ENCODE measurements around the gene NLRC3. TPM values are rescaled to one million over a fixed set of nuclear protein-coding genes. Genes with fewer than 3 reads are reported as not detected.
"Not testable (repeated sequence)": the region's sequence is repeated elsewhere in the genome, so short reads cannot be mapped to it uniquely, and the experiment has no call there.

The NLRC3 gene, protein sequence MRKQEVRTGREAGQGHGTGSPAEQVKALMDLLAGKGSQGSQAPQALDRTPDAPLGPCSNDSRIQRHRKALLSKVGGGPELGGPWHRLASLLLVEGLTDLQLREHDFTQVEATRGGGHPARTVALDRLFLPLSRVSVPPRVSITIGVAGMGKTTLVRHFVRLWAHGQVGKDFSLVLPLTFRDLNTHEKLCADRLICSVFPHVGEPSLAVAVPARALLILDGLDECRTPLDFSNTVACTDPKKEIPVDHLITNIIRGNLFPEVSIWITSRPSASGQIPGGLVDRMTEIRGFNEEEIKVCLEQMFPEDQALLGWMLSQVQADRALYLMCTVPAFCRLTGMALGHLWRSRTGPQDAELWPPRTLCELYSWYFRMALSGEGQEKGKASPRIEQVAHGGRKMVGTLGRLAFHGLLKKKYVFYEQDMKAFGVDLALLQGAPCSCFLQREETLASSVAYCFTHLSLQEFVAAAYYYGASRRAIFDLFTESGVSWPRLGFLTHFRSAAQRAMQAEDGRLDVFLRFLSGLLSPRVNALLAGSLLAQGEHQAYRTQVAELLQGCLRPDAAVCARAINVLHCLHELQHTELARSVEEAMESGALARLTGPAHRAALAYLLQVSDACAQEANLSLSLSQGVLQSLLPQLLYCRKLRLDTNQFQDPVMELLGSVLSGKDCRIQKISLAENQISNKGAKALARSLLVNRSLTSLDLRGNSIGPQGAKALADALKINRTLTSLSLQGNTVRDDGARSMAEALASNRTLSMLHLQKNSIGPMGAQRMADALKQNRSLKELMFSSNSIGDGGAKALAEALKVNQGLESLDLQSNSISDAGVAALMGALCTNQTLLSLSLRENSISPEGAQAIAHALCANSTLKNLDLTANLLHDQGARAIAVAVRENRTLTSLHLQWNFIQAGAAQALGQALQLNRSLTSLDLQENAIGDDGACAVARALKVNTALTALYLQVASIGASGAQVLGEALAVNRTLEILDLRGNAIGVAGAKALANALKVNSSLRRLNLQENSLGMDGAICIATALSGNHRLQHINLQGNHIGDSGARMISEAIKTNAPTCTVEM
- total RNA-seq: 10 to 100 TPM; 71.7 to 76.7 TPM
- 295 to 543 reads per million in 2 donors for total RNA-seq

DNA sequence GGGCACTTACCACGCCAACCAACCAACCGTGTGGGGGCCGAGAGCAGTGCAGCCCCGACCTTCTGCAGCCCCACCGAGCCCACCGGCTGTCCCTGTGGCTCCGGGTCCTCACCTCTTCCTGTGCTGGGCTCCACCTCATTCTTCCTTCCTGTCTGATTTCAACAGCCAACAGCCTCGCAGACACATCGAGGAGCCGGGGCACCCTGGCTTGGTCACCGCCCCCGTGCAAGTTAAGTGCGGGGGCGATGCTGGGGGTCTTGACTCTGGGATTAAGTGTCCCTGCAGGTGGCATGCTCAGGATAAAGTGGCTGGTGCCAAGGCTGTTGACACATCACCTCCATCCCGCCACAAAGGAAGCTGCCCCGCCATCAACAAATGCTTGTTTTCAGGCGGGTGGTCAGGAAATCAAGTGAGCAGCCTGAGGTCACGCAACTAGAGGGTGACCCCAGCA is at the start of gene NLRC3:
Gene NLRC3 (minus strand): TSS at position 102 of the 451 bp plus-strand sequence. CDS start 12,367 bp downstream, outside the sequence.
- Mint-ChIP-seq H3K4me1 (peaks cover 49% of the 10 kb centered on the region), H3K4me3 (peak within 1 kb of the TSS; percentile 99), H3K27ac (peak within 1 kb of the TSS; percentile 98), H3K27me3 (no peaks in the 10 kb centered on the region), H3K36me3 (ENCODE audit: low read depth) (peaks cover 4% of the 10 kb centered on the region)
- peak; percentile 53 for ATAC-seq
- no peaks in the 10 kb centered on the region for H3K9me3 ChIP-seq (ENCODE audit: control insufficient read depth, low read length, poor library complexity, severe bottlenecking)
- DNase-seq: no peak

DNA sequence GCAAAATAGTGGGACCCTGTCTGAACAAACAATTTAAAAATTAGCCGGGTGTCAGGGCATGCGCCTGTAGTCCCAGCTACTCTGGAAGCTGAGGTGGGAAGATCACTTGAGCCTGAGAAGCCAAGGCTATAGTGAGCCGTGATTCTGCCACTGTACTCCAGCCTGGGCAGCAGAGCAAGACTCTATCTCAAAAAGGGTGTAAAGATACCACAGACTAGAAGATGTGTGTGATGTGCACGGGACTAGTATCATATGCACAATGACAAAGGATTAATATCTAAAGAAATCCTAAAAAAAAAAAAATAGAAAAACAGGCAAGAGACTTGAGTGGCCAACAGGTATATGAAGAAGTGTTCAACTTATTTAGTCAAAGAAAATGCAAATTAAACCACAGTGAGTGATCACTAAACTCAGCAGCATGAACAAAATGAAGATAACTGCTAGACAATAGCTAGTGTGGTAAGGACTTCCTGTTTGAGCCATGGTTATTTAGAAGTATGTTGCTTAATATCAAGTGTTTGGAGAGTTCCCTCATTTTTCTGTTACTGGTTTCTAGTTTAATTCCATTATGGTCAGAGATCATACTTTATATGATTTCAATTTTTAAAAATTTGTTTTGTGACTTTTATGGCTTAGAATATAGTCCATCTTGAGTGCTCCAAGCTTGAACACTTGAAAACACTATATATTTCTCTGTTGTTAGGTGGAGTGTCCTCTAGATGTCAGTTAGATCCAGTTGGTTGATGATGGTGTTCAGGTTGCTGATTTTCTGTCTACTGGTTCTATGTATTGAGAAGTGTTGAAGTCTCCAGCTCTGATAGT is 48.9 kb upstream of the NLRC3 start:
- Mint-ChIP-seq H3K27me3 (no peaks in the 10 kb centered on the region), H3K4me1 (peaks cover 23% of the 10 kb centered on the region), H3K4me3 (peak overlapping the region; percentile 56), H3K27ac (peak overlapping the region; percentile 77), H3K36me3 (ENCODE audit: low read depth) (no peaks in the 10 kb centered on the region)
- no peaks in the 10 kb centered on the region for H3K9me3 ChIP-seq (ENCODE audit: control insufficient read depth, low read length, poor library complexity, severe bottlenecking)
- DNase-seq (no peak), ATAC-seq (peak; percentile 91)

DNA sequence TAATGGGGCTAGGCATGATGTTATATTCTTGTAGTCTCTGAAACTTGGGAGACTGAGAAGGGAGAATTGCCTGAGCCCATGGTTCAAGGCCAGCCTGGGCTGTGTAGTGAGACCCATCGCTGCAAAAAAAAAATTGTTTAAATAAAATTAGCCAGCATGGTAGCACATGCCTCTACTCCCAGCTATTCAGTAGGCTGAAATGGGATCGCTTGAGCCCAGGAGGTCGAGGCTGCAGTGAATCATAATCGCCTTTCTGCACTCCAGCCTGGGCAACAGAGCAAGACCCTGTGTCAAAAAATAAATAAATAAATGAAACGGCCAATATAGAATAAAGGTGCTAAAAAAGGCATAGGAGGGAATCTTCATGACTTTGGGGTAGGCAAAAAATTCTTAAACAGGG is 48.1 kb upstream of the NLRC3 start:
- DNase-seq (no peak), ATAC-seq (no peak)
- H3K27ac Mint-ChIP-seq: peak overlapping the region; percentile 77
- H3K4me3 Mint-ChIP-seq: no peak overlapping the region
- no peaks in the 10 kb centered on the region for H3K36me3 Mint-ChIP-seq (ENCODE audit: low read depth)
- peaks cover 23% of the 10 kb centered on the region for H3K4me1 Mint-ChIP-seq
- no peaks in the 10 kb centered on the region for H3K9me3 ChIP-seq (ENCODE audit: control insufficient read depth, low read length, poor library complexity, severe bottlenecking)
- H3K27me3 Mint-ChIP-seq: no peaks in the 10 kb centered on the region

DNA sequence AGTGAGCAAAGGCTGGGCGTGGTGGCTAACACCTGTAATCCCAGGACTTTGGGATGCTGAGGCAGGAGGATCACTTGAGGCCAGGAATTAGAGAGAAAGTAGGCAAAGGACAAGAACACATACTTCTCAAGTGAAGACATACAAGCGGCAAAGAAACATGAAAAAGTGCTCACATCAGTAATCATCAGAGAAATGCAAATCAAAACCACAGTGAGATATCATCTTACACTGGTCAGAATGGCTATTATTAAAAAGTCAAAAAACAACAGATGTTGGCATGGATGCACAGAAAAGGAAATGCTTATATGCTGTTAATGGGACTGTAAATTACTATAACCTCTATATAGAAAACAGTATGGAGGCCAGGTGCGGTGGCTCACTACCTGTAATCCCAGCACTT is 46.4 kb upstream of the NLRC3 start:
- DNase-seq (no peak), ATAC-seq (no peak)
- peaks cover 26% of the 10 kb centered on the region for H3K4me1 Mint-ChIP-seq
- peak overlapping the region; percentile 61 for H3K27ac Mint-ChIP-seq
- no peaks in the 10 kb centered on the region for H3K36me3 Mint-ChIP-seq (ENCODE audit: low read depth)
- no peaks in the 10 kb centered on the region for H3K27me3 Mint-ChIP-seq
- no peaks in the 10 kb centered on the region for H3K9me3 ChIP-seq (ENCODE audit: control insufficient read depth, low read length, poor library complexity, severe bottlenecking)
- H3K4me3 Mint-ChIP-seq: no peak overlapping the region

DNA sequence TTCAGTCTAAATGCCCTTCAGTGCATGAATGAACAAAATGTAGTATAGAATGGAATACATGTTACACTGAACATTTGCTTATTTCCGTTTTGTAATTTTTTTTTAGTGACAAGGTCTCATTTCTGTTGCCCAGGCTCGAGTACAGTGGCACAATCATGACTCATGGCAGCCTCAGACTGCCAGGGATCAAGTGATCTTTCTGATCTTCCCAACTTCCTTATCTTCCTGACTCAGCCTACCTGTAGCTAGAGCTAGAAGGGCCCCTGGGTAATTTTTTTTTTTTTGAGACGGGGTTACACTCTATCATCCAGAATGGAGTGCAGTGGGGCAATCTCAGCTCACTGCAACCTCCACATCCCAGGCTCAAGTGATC is 41.6 kb upstream of the NLRC3 start:
- DNase-seq (no peak), ATAC-seq (no peak)
- Mint-ChIP-seq H3K36me3 (ENCODE audit: low read depth) (peaks cover 4% of the 10 kb centered on the region), H3K4me3 (no peak overlapping the region), H3K4me1 (peaks cover 26% of the 10 kb centered on the region), H3K27me3 (no peaks in the 10 kb centered on the region), H3K27ac (peak overlapping the region; percentile 27)
- no peaks in the 10 kb centered on the region for H3K9me3 ChIP-seq (ENCODE audit: control insufficient read depth, low read length, poor library complexity, severe bottlenecking)

DNA sequence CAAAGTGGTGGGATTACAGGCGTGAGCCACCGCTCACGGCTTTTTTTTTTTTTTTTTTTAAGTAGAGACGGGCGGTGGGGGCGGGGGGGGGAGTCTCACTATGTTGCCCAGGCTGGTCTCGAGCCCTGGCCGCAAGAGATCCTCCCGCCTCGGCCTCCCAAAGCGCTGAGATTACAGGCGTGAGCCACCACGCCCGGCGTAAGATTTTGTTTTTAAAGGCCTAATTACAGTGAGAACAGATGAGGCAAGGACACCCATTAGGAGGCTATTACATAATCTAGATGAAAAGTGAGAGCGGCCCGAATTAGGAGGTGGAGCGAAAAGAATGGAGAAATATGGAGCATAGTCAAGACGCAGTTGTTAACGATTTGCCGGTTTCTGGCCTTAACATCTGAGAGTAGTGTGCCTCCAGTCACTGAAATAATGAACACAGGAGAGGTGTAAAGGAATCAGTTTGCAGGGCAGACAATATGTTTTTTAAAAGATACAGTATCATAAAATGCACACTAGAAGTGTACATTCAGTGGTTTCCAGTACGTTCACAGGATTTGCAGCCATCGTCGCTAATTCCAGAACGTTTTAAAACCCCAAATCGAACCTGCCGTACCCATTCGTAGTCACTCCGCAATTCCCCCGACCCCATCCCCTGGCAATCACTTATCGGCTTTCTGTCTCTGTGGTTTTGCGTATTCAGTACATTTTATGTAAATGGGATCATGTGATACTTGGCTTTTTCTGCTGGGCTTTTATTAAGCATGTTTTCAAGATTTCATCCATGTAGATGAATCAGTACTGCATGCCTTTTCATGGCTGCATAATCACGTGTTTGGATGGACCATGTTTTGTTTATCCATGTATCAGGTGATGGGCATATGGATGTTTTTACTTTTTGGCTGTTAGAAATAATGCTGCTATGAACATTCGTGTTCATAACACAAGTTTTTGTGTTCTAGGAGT is 35.6 kb upstream of the NLRC3 start:
- Mint-ChIP-seq H3K4me1 (peaks cover 43% of the 10 kb centered on the region), H3K27ac (peak overlapping the region; percentile 95), H3K27me3 (no peaks in the 10 kb centered on the region), H3K36me3 (ENCODE audit: low read depth) (peaks cover 7% of the 10 kb centered on the region), H3K4me3 (peak overlapping the region; percentile 100)
- ATAC-seq (no peak), DNase-seq (no peak)
- no peaks in the 10 kb centered on the region for H3K9me3 ChIP-seq (ENCODE audit: control insufficient read depth, low read length, poor library complexity, severe bottlenecking)

DNA sequence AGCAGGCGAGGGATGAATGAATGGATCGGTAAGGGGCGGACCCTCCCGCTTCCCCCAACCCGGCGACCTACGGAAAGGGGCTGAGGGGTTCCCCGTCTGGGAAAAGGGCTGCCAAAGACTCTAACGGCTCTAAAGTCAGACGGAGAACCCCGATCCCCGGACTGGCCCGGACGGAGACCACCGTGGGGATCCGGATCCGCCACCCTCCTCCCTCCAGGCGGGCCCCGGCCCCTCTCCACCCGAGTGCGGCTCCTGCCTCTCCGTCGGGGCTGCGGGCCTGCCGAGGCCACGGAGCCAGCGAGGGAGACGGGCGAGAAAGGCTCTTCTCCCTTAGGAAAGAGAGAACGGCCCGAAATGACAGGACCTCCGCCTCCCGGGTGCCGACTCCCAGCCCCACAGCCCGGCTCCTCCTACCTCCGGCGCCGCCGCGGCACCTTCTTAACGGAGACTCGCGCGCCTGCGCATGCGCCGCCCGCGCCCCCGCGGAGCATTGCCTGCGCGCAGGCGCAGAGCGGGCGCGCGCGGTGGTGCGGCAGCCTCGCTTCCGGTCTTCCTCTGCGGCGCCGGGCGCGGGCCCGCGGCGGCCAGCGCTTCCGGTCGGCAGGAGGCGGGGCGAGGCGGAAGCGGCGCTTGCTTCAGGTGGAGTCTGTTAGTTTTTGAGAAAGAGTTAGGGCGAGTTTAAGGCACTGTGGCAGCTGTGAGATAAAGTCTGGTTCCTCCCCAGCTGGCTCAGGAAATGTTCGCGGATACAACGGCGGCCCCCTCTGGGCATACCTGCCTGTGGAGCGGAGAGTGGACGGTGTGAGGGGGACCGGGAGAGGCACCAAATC is 34.2 kb upstream of the NLRC3 start, which contains the start of gene SLX4:
Gene SLX4 (minus strand): TSS at position 461 of the 830 bp plus-strand sequence. CDS start 2,642 bp downstream, outside the sequence.
- peak; percentile 88 for ATAC-seq
- peak; percentile 91 to 96 (median 92) for DNase-seq
- no peaks in the 10 kb centered on the region for H3K9me3 ChIP-seq (ENCODE audit: control insufficient read depth, low read length, poor library complexity, severe bottlenecking)
- H3K27me3 Mint-ChIP-seq: no peaks in the 10 kb centered on the region
- H3K27ac Mint-ChIP-seq: peak within 1 kb of the TSS; percentile 95
- peaks cover 7% of the 10 kb centered on the region for H3K36me3 Mint-ChIP-seq (ENCODE audit: low read depth)
- peak within 1 kb of the TSS; percentile 100 for H3K4me3 Mint-ChIP-seq
- peaks cover 41% of the 10 kb centered on the region for H3K4me1 Mint-ChIP-seq

DNA sequence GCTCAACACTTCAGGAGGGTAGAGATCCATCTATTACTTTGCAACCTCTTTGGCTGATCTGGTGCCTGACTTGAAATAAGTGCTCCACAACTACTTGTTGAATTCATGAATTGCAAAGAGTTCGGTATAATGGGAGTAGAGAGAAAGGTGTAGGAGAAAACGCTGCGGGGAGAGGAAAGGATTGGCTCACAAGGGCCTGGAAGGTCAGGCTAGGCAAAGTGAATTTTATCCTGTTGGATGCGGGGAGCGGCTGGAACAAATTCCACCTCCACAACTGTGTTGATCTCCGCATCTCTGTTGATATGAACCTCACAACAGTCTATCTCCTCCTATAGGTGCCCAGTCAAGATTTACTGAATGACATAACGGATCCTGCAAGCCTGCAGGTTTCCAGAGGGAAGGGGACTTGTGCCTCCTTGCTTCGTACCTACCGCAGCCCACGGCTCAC is 33.5 kb upstream of the NLRC3 start:
- no peaks in the 10 kb centered on the region for H3K9me3 ChIP-seq (ENCODE audit: control insufficient read depth, low read length, poor library complexity, severe bottlenecking)
- Mint-ChIP-seq H3K27me3 (no peaks in the 10 kb centered on the region), H3K4me1 (peaks cover 40% of the 10 kb centered on the region), H3K36me3 (ENCODE audit: low read depth) (peaks cover 7% of the 10 kb centered on the region), H3K4me3 (peak overlapping the region; percentile 100), H3K27ac (peak overlapping the region; percentile 95)
- no peak for DNase-seq
- ATAC-seq: no peak

DNA sequence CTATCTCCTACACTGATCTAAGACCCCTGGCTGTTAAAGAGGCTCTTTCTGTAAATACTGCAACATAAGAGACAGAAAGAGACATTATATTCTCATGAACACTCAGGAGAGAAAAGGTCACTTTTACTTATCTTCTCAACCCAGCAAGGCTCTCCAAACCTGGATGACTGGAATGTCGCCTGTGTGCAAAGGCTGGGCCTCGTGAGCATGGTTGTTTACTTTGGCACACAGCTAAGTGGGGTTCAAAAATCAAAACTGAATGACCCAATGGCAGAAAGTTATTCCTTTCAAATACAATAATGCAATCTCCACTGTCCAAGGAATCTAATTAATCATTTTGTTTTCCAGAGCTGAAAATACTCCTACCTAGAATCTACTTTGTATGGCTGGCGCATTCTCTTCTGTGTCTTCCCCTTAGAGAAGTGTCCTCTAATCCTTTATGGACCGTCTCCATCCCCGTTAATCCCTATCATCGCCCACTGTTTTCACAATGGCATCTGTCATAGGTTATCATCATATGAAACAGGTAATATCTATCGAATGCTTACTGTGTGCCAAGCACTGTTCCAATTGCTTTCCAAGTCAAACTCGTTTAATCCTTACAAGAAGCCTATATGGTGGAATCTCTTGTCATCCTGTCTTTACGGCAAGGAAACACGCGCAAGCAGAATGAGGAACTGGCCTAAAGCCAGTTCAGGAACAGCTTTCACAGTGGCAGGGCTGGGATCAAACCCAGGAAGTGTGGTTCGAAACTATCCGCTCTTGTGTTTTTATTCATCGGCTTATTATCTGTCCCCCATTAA is 32.9 kb upstream of the NLRC3 start:
- Mint-ChIP-seq H3K4me1 (peaks cover 34% of the 10 kb centered on the region), H3K27me3 (no peaks in the 10 kb centered on the region), H3K27ac (peak overlapping the region; percentile 95), H3K36me3 (ENCODE audit: low read depth) (peaks cover 4% of the 10 kb centered on the region), H3K4me3 (peak overlapping the region; percentile 100)
- H3K9me3 ChIP-seq (ENCODE audit: control insufficient read depth, low read length, poor library complexity, severe bottlenecking): no peaks in the 10 kb centered on the region
- no peak for ATAC-seq
- DNase-seq: no peak

DNA sequence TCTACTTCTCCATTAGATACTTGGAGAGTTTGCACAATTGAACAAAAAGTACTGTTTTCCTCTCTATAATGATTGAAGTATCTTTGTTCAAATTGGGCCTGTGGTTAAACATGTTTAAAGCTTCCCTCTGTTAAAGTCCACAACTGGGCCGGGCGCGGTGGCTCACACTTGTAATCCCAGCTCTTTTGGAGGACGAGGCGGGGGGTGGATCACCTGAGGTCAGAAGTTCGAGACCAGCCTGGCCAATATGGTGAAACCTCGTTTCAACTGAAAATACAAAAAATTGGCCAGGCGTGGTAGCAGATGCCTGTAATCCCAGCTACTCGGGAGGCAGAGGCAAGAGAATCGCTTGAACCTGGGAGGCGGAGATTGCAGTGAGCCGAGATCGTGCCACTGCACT is 31.8 kb upstream of the NLRC3 start:
- not testable (repeated sequence) for H3K9me3 ChIP-seq (ENCODE audit: control insufficient read depth, low read length, poor library complexity, severe bottlenecking); H3K4me3 Mint-ChIP-seq; ATAC-seq; H3K36me3 Mint-ChIP-seq (ENCODE audit: low read depth); DNase-seq; H3K27me3 Mint-ChIP-seq; H3K27ac Mint-ChIP-seq
- H3K4me1 Mint-ChIP-seq: peaks cover 27% of the 10 kb centered on the region
